LNCAP (cell line): ENCODE data around the gene CD209.

Experiments used
- CTCF ChIP-seq: fragments of 450-650 bp; IDR thresholded peaks from 2 replicates; pipeline ENCODE4 v1.5.1; 2017; ENCODE audit warnings: mild to moderate bottlenecking

Gene CD209

GRCh38 chr19:7722231-7722651 lies 25.1 kb downstream of the CD209 start:
- TF ChIP-seq CTCF, result no peak

DNA sequence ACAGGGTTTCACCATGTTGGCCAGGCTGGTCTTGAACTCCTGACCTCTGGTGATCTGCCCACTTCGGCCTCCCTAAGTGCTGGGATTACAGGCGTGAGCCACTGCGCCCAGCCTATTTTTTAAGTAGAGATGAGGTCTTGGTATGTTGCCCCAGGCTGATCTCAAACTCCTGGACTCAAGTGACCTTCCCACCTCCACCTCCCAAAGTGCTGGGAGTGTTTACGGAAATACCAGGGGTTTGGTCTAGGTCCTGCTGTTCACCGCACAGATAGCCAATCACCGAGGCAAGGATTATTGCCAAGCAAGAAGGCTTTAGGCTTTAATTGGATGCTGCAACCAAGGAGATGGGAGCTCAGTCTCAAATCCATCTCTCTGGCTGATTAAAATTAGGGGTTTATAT lies 27.0 kb downstream of the CD209 start:
- no peak for TF ChIP-seq CTCF

DNA sequence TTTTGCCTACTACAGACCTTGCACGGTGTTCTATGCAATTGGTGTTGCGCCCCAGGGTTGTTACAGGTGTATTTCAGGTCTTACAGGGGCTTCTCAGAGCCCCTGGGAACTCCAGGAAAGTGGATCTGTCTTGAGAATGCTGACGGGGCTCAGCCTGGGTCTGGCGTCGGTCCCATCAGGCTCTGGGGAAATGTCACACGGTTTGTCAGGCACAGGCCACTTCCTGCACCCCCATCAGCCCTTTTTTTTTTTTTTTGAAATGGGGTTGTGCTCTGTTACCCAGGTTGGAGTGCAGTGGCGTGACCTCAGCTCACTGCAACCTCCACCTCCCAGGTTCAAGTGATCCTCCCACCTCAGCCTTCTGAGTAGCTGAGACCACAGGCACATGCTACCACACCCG lies 28.7 kb downstream of the CD209 start:
- TF ChIP-seq CTCF, result no peak

DNA sequence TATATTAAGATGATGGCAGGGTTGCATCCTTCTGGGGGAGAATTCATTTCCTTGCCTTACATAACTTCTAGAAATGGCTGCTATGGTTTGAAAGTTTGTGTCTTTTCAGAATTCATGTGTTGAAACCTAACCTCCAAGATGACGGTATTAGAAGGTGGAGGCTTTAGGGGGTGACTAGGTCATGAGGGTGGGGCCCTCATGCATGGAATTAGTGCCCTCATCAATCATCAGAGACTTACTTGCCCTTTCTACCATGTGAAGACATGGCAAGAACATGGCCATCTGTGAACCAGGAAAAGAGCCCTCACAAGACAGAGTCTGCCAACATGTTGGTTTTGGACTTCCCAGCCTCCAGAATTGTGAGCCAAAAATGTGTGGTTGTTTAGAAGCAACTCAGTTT lies 30.6 kb downstream of the CD209 start:
- TF ChIP-seq CTCF, result no peak

DNA sequence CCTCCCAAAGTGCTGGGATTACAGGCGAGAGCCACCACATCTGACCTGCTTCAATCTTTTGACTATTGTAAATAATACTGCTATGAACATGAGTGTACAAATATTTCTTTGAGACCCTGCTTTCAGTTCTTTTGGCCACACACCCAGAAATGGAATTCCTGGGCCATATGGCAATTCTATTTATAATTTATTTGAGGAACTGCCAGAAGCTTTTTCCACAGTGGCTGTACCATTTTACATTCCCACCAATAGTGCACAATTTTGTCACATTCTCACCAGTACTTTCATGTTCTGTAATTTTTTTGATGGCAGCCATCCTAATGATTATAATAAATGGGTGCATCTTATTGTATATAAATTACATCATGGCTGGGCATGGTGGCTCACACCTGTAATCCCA lies 31.7 kb downstream of the CD209 start:
- TF ChIP-seq CTCF, result no peak

DNA sequence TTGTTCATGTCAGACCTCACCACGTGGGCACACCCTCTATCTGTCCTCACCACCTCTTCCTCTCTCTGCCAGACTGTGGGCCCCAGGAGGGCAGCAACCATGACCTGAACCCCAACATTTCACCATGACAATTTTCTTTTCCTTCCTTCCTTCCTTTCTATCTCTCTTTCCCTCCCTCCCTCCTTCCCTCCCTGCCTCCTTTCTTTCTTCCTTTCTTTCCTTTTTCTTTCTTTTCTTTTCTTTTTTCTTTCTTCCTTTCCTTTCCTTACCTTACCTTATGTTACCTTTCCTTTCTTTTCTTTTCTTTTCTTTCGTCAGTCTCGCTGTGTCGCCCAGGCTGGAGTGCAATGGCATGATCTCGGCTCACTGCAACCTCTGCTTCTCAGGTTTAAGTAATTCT lies 36.7 kb downstream of the CD209 start:
- TF ChIP-seq CTCF, result no peak

GRCh38 chr19:7709932-7710460 lies 37.3 kb downstream of the CD209 start:
- no peak for TF ChIP-seq CTCF

- no peak for TF ChIP-seq CTCF
These were observed 40.3 kb downstream of the CD209 start for GRCh38 chr19:7706955-7707456.
